ENCODE measurements around the gene CPNE2.
A peak's percentile ranks its signal among the peaks of the same experiment; 100 is the strongest.

Gene CPNE2

DNA sequence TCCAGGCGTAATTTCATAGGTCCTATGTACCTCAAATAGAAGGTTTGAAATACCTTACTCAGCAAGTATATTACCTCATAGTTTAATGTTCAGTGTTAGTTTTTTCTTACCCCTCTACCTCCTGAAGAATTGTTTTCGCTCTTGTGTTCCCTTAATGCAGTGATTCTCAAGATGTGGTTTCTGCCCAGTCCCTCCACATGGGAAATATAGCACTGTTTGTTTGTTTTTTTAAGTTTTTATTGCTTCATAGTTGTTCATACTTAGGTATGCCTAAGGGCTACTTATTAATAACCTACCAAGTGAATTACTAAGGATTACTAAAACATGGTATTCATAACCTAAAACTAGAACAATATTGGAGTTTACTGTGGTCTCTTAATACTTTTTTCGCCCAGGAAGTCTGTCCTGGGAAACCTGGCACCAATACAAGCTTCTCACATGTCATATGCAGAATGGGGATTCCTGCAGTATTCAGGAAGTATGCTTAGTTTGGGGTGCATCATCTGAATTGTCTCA is 98.7 kb downstream of the CPNE2 start:
- DNase-seq (ENCODE audit: low read depth): no peak
- TF ChIP-seq, protein P1, sequence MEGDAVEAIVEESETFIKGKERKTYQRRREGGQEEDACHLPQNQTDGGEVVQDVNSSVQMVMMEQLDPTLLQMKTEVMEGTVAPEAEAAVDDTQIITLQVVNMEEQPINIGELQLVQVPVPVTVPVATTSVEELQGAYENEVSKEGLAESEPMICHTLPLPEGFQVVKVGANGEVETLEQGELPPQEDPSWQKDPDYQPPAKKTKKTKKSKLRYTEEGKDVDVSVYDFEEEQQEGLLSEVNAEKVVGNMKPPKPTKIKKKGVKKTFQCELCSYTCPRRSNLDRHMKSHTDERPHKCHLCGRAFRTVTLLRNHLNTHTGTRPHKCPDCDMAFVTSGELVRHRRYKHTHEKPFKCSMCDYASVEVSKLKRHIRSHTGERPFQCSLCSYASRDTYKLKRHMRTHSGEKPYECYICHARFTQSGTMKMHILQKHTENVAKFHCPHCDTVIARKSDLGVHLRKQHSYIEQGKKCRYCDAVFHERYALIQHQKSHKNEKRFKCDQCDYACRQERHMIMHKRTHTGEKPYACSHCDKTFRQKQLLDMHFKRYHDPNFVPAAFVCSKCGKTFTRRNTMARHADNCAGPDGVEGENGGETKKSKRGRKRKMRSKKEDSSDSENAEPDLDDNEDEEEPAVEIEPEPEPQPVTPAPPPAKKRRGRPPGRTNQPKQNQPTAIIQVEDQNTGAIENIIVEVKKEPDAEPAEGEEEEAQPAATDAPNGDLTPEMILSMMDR (IDR thresholded peaks at IDR 0.05; ENCODE audit: control insufficient read depth, insufficient read depth, low read depth, low read length, missing control alignments): no peak

DNA sequence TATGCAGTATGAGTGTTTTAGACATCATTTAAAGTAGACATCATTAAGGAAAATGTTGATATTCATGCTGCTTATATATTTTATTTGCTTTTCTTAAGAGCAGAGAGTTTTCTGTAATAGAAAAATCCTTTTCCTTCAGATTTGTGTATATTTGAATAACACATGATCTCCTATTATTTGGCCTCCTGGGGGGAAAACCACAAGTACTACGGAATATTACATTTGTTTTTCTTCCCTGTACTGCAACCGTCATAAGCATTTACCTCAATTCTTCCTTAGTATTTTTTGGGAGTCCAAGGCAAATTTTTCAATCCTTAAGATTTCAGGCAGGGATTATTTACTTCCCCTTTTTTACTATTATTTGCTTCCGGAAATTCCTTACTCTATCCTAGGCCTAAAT is 99.8 kb downstream of the CPNE2 start:
- TF ChIP-seq, protein P1 (IDR thresholded peaks at IDR 0.05; ENCODE audit: control insufficient read depth, insufficient read depth, low read depth, low read length, missing control alignments): no peak
- no peak overlapping the region for H3K4me3 ChIP-seq (ENCODE audit: control insufficient read depth, low read depth, low read length)
- DNase-seq (ENCODE audit: low read depth): no peak

More for the DNA sequence above, 98.7 kb downstream of the CPNE2 start:
- no peak overlapping the region for H3K4me3 ChIP-seq (ENCODE audit: control insufficient read depth, low read depth, low read length)

DNA sequence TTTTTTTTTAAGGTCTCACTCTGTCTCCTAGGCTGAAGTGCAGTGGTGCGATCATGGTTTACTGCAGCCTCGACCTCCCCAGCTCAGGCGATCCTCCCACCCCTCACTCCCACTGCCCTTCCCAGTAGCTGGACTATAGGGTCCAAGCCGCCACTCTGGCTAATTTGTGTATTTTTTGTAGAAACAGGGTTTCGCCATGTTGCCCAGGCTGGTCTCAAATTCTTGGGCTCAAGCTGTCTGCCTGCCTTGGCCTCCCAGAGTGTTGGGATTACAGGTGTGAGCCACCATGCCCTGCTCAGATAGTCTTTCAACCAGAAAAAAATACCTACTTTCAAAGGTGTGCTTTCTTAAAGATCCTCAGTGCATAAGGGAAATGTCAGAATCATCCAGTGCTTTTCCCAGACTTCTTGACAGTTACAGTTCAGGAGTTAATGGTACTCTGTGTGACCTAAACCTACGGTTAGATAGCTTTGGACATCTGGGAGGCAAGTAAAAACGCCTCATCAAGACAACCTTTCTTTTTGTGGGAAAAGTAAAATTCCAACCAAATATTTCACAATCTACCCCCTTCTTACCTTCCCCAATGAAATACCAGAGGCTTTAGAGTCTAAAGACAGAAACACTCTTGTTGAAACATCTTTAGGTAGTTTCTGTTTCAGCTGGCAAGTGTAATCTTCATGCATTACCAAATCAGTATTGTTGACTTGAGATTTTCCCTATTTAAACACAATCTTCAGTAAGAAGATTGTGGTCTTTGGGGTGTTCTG is 100.5 kb downstream of the CPNE2 start:
- DNase-seq (ENCODE audit: low read depth): no peak
- no peak overlapping the region for H3K4me3 ChIP-seq (ENCODE audit: control insufficient read depth, low read depth, low read length)
- TF ChIP-seq, protein P1 (IDR thresholded peaks at IDR 0.05; ENCODE audit: control insufficient read depth, insufficient read depth, low read depth, low read length, missing control alignments): no peak

DNA sequence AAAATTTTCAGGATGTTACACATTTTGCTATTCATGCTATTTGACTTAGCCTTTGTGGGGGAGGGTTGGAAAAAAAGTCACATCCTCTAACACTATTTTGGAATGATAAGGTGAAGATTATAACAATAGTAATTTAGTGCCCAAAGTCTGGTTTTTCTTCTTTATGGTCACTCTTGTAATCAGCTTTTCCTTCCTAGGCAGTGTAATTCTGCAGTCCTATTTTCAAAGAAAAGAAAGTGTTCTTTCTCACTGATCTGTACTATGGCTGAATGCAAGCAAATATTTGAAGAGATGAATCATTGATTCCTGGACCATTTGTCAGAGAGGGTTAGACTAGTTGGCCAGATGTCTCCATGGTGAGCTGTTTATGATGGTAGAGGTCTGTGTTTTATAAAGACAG is 102.1 kb downstream of the CPNE2 start:
- H3K4me3 ChIP-seq (ENCODE audit: control insufficient read depth, low read depth, low read length): no peak overlapping the region
- peak; percentile 63 for DNase-seq (ENCODE audit: low read depth)
- TF ChIP-seq, protein P1 (IDR thresholded peaks at IDR 0.05; ENCODE audit: control insufficient read depth, insufficient read depth, low read depth, low read length, missing control alignments): no peak

DNA sequence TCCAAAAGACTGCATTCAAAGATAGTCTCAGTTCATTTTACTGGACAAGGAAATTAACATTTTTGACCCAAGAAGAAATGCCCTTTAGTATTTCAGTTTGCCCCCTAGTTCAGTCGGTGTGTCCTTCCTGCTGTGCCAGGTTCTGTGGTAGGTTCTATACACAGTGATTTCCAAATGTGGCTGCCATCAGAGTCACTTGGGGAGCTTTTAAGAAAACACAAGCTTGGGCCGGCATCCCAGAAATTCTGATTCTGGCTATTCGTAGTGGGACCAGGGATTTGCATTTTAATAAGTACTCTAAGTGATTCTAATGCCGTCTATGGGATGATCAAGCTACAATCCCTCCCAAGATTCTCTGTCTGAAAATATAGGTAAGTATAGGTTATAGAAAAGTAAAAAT is 103.9 kb downstream of the CPNE2 start:
- DNase-seq (ENCODE audit: low read depth): no peak
- H3K4me3 ChIP-seq (ENCODE audit: control insufficient read depth, low read depth, low read length): no peak overlapping the region
- TF ChIP-seq, protein P1 (IDR thresholded peaks at IDR 0.05; ENCODE audit: control insufficient read depth, insufficient read depth, low read depth, low read length, missing control alignments): no peak

DNA sequence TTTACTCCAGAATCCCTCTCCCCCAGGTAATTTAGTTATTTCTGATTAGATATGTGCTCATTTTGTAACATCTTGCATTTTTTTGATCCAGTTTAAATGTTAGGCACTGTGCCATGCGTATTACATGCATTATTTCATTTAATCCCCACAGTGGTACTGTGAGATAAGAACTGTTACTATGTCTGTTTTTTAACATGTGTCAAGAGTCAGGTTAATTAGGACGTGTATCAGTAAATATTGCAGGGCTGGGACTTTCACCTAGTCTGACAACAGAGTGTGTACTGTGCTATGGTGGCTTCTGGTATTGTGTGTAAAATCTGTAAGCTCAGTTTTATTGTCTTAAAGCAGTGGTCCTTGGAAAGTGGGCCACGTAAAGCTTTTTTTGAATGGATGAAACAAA is 104.4 kb downstream of the CPNE2 start:
- no peak for DNase-seq (ENCODE audit: low read depth)
- H3K4me3 ChIP-seq (ENCODE audit: control insufficient read depth, low read depth, low read length): no peak overlapping the region
- TF ChIP-seq, protein P1 (IDR thresholded peaks at IDR 0.05; ENCODE audit: control insufficient read depth, insufficient read depth, low read depth, low read length, missing control alignments): no peak

All from AG09309 (cell line).